H1 (cell line): ENCODE results near the gene R3HDM4. TPM values are rescaled to one million over a fixed set of nuclear protein-coding genes. Genes with fewer than 3 reads are reported as not detected.

Experiments used
- TAF7 ChIP-seq: optimal IDR thresholded peaks from 2 replicates; pipeline ENCODE3; 2011; ENCODE audit warnings: low read depth, mild to moderate bottlenecking, inconsistent platforms, low read length, moderate library complexity, borderline replicate concordance
- polyA plus RNA-seq, 7 experiments: library from polyadenylated mRNA; depleted of rRNA in 3 of 7; stranded (reverse) in 5 of 7; unstranded in 2 of 7; fragments of >200 nt in 5 of 7; fragments of 200-250 nt in 2 of 7; gene quantifications; 1 replicate in 5 of 7; 2 replicates in 1 of 7; 4 replicates in 1 of 7; pipeline versions ENCODE4 v1.2.1 to v1.2.3, GENCODE V29; 2011 to 2013; ENCODE audit warnings: missing spikeins in 2 of 7, mixed read lengths in 2 of 7
- total RNA-seq: library from RNA; stranded (reverse); fragmentation: NEBNext Ultra II Directional; extraction: Animal tissue kit (Norgen Biotek cat#: 25700); gene quantifications from 2 replicates; pipeline ENCODE4 v1.2.1, GENCODE V29; 2021
- TF ChIP-seq, protein P1 (sequence below): fragments of 300-600 bp; sonication (generic); IDR thresholded peaks from 2 replicates; pipeline ENCODE4 v1.7.1; 2012; ENCODE audit warnings: low read length, moderate library complexity, mild to moderate bottlenecking, inconsistent platforms; ENCODE audit not compliant: insufficient replicate concordance

Gene R3HDM4
- total and polyA plus RNA-seq, 2 of the 8 experiments (the other 6 are each of a cell fraction or from before 2014, with no cell fraction given), result 76.8 to 102 TPM

DNA sequence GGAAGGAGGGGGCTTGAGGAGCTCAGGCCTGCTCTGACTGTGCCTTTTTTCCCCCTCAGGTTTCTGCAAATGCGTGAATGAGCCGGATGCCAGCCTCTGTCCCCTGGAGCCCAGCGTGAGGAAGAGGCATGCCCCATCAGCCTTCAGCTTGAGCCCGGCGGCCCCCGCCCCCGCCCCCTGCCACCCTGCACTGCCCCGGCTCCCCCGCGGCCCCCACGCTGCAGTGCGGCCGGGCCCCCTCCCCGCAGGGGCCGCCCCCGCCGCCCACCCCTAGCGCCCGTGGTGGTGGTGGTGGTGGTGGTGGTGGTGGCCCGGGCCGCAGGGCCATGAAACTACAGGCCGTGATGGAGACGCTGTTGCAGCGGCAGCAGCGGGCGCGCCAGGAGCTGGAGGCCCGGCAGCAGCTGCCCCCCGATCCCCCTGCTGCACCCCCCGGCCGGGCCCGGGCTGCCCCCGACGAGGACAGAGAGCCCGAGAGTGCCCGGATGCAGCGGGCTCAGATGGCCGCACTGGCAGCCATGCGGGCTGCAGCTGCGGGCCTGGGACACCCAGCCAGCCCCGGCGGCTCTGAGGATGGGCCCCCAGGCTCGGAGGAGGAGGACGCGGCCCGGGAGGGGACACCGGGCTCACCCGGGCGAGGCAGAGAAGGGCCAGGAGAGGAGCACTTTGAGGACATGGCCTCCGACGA, 16.3 kb upstream of the R3HDM4 start (continued):
- TF ChIP-seq, protein P1, sequence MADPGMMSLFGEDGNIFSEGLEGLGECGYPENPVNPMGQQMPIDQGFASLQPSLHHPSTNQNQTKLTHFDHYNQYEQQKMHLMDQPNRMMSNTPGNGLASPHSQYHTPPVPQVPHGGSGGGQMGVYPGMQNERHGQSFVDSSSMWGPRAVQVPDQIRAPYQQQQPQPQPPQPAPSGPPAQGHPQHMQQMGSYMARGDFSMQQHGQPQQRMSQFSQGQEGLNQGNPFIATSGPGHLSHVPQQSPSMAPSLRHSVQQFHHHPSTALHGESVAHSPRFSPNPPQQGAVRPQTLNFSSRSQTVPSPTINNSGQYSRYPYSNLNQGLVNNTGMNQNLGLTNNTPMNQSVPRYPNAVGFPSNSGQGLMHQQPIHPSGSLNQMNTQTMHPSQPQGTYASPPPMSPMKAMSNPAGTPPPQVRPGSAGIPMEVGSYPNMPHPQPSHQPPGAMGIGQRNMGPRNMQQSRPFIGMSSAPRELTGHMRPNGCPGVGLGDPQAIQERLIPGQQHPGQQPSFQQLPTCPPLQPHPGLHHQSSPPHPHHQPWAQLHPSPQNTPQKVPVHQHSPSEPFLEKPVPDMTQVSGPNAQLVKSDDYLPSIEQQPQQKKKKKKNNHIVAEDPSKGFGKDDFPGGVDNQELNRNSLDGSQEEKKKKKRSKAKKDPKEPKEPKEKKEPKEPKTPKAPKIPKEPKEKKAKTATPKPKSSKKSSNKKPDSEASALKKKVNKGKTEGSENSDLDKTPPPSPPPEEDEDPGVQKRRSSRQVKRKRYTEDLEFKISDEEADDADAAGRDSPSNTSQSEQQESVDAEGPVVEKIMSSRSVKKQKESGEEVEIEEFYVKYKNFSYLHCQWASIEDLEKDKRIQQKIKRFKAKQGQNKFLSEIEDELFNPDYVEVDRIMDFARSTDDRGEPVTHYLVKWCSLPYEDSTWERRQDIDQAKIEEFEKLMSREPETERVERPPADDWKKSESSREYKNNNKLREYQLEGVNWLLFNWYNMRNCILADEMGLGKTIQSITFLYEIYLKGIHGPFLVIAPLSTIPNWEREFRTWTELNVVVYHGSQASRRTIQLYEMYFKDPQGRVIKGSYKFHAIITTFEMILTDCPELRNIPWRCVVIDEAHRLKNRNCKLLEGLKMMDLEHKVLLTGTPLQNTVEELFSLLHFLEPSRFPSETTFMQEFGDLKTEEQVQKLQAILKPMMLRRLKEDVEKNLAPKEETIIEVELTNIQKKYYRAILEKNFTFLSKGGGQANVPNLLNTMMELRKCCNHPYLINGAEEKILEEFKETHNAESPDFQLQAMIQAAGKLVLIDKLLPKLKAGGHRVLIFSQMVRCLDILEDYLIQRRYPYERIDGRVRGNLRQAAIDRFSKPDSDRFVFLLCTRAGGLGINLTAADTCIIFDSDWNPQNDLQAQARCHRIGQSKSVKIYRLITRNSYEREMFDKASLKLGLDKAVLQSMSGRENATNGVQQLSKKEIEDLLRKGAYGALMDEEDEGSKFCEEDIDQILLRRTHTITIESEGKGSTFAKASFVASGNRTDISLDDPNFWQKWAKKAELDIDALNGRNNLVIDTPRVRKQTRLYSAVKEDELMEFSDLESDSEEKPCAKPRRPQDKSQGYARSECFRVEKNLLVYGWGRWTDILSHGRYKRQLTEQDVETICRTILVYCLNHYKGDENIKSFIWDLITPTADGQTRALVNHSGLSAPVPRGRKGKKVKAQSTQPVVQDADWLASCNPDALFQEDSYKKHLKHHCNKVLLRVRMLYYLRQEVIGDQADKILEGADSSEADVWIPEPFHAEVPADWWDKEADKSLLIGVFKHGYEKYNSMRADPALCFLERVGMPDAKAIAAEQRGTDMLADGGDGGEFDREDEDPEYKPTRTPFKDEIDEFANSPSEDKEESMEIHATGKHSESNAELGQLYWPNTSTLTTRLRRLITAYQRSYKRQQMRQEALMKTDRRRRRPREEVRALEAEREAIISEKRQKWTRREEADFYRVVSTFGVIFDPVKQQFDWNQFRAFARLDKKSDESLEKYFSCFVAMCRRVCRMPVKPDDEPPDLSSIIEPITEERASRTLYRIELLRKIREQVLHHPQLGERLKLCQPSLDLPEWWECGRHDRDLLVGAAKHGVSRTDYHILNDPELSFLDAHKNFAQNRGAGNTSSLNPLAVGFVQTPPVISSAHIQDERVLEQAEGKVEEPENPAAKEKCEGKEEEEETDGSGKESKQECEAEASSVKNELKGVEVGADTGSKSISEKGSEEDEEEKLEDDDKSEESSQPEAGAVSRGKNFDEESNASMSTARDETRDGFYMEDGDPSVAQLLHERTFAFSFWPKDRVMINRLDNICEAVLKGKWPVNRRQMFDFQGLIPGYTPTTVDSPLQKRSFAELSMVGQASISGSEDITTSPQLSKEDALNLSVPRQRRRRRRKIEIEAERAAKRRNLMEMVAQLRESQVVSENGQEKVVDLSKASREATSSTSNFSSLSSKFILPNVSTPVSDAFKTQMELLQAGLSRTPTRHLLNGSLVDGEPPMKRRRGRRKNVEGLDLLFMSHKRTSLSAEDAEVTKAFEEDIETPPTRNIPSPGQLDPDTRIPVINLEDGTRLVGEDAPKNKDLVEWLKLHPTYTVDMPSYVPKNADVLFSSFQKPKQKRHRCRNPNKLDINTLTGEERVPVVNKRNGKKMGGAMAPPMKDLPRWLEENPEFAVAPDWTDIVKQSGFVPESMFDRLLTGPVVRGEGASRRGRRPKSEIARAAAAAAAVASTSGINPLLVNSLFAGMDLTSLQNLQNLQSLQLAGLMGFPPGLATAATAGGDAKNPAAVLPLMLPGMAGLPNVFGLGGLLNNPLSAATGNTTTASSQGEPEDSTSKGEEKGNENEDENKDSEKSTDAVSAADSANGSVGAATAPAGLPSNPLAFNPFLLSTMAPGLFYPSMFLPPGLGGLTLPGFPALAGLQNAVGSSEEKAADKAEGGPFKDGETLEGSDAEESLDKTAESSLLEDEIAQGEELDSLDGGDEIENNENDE, result no peak
- no peak for TF ChIP-seq TAF7
